DMS153 treated with DMSO at 0.1 percent for 48 hours (cell line): Measurements from ENCODE around the gene PPFIA3.
"Not testable (repeated sequence)": the region's sequence is repeated elsewhere in the genome, so short reads cannot be mapped to it uniquely, and the experiment has no call there.

Source experiments
- DNase-seq: peaks from one replicate; lab custom pipeline; 2025; ENCODE audit not compliant: unreplicated experiment; lab: John Stamatoyannopoulos, UW

PPFIA3 gene

DNA sequence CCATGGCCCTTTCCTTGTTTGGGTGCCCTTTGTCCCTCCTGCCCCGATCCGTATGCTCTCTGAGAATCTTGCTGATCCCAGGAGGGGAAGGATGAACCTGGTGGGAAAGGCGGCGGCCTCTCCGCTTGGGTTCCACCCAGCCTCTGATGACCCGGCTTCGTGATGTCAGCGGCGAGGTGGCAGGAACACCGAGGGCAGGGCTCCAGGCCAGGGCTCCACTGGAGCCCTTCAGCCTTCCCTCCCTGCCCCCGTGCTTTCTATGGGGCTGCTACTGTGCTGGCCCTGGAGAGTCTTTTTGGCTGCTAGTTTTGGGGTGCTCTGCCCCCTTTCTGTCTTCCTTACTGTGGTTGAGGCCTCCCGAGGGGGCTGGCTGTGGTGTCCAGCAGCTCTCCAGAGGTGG, 17.0 kb upstream of the PPFIA3 start:
- no peak for DNase-seq

DNA sequence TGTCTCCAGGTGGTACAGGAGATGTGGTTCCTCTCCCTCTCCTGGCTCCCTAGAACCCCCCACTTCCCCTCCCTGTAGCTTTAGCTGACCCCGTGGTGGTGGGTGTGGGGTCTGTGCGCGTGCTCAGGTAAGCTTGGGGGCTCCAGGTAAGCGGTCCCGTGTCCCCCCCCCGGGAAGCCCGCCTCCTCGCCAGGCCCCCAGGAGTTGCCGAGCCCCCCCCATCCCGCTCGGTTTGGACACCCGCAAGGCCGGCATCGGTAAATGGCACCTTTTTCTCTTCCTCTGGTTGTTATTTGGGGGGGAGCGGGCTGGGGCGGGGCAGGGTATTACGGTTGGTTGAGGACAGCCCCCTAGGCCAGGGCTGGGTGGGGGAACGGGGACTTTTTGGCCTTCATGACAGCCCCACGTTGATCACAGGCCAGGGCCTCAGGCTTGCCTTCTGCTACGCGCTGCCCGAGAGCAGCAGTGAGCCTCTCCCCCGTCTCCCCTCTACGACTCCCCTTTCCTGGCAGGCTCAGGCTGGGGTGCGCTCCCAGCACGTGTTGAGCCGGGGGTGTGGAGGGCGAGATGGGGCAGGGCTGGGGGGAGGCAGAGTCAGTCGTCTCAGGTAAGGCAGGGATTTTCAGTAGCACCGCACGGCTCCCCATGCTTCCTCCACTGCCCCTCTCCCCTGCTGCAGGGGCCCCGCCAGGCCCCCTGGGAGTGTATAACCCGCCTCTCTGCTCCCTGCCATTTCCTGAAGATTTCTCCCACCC, 15.8 kb upstream of the PPFIA3 start:
- no peak for DNase-seq

DNA sequence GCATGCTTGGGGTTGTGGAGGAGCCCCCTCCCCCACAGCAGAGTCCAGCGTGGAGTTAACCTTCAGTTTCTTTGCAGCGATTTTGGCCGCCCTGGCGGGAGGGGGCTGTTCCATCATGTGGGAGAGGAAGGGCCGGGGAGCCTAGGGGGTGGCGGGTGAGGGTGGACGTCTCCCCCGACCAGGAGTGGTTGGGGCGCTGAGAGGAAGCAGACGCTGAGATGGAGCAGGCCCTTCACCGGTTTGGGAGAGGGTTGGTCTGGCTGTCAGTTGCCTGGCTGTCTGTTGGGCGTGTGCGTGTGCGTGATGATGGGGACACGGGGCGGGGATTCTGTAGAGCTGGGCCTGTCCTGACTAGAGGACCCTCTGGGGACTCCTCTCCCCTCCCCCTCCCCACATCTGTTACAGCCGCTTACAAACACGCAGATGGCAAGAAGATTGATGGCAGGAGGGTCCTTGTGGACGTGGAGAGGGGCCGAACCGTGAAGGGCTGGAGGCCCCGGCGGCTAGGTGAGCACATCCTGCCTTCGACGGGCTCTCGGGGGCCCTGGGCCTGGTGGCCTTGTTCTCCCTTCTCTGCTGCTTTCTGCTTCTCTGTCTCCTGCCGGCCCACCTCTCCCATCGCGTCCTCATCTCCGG, 15.0 kb upstream of the PPFIA3 start:
- DNase-seq = no peak

DNA sequence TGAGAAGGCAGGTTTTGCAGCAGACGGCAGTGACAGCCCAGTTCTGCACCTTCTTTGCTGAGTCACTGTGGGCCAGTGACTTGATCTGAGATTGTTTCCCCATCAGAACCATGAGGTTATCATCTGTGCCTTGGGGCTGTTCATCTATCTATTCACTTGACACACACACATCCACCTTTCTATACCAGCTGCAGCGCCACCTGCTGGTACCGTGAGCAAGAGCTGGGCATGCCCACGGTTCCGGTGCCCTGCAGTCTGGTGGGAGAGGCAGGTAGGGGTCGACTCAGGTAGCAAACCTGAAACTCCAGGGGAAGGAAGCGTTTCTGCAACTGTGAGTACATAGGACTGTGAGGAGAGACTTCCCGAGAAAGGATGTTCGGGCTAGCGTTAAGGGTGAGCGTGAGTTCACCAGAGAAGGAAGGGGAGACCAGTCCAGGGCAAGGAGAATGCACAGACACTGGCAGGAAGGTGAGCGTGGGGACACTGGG, 12.7 kb upstream of the PPFIA3 start:
- no peak for DNase-seq

DNA sequence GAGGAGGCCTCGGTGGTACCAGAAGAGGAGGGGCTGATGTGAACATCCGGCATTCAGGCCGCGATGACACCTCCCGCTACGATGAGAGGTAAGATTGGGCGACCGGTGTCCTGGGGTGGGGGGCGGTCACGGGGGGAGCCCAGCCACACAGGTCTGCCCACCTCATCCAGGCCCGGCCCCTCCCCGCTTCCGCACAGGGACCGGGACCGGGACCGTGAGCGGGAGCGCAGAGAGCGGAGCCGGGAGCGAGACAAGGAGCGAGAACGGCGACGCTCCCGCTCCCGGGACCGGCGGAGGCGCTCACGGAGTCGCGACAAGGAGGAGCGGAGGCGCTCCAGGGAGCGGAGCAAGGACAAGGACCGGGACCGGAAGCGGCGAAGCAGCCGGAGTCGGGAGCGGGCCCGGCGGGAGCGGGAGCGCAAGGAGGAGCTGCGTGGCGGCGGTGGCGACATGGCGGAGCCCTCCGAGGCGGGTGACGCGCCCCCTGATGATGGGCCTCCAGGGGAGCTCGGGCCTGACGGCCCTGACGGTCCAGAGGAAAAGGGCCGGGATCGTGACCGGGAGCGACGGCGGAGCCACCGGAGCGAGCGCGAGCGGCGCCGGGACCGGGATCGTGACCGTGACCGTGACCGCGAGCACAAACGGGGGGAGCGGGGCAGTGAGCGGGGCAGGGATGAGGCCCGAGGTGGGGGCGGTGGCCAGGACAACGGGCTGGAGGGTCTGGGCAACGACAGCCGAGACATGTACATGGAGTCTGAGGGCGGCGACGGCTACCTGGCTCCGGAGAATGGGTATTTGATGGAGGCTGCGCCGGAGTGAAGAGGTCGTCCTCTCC, 11.5 kb upstream of the PPFIA3 start:
- no peak for DNase-seq

DNA sequence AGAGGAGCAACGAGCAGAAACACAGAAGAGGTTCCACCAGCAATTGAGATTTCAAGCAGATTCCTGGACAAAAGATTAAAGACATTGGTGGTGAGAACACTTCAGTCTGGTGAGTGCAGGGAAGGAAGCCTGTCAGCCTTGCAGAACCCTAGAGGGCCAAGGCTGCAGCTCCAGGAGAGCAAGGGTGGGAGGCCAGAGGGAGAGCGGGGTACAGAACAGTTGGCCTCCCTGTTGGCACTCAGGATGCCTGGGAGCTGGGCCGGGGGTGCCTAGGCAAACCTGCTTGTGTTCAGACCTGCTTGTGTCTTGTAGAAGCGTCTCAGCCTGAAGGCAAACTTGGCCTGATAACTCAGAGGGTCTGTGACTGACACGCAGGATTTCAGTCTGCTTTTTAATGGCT, 10.3 kb upstream of the PPFIA3 start:
- no peak for DNase-seq

DNA sequence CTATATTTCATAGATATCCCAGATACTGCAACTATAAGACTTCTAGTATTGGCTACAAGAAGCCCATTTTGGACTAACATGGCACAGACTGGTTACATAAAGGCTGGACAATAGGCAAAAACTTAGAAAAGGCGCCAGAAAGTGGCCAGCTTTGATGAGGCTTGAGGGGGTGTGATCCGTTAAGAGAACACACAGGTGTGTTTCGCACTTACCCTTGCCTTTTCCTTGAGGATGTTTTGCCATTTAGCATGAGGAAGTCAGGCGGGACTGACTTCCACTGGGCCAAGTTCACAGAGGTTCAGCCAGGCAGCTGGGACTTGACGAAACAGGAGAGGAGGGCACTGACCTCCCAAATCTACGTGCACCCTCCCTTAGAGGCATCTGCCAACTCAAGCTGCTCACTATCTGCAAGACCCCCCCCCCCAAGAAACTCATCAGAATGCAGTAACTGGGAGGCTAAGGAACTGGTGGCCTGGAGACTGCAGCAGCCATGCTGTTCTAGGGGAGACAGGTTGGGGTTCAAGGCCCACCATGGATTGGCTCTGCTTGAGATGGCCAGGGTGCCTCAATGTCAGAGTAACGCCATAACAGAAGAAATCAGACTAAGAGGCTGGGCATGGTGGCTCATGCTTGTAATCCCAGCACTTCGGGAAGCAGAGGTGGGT, 9.6 kb upstream of the PPFIA3 start:
- DNase-seq = no peak

DNA sequence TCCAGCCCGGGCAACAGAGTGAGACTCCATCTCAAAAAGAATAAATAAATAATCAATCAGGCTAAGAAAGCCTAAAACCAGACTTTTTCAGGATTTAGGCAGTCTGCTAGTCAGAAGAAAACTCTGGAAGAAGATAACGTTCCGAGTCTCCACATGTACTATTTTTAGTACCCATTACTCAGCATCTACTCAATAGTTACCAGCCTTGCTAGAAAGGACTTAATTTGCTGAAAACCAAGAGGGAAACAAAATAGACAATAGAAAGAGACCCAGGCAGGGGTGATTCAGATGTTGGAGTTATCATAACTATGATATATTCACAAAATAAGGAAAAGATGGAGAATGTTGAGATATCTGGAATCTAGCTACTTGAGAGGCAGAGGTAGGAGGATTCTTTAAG, 8.8 kb upstream of the PPFIA3 start:
- DNase-seq = no peak

DNA sequence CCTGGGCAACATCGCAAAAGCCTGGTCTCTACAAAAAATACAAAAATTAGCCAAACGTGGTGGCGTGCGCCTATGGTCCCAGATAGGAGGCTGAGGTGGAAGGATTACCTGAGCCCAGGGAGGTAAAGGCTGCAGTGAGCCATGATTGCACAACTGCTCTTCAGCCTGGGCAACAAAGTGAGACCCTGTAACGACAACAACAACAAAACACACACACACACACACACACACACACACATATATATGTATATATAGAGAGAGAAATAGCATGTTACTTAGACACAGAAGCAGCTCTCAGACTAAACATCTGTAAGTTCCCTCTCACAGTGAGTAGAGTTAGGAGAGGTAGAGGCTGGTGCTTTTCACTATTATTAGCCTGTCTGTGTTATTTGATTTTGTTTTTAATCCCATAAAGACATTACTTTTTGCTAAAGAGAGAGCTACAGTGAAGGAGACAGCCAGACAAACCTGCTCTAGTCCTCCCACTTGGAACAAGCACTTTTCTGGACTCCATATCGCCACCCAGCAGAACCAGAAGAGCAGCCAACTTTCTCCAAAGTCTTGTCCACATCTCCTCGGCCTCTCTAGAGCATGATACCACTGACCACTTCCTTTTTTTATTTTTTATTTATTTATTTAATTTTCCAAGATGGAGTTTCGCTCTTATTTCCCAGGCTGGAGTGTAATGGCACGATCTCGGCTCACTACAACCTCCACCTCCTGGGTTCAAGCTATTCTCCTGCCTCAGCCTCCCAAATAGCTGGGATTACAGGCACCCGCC, 7.9 kb upstream of the PPFIA3 start:
- DNase-seq = no peak

DNA sequence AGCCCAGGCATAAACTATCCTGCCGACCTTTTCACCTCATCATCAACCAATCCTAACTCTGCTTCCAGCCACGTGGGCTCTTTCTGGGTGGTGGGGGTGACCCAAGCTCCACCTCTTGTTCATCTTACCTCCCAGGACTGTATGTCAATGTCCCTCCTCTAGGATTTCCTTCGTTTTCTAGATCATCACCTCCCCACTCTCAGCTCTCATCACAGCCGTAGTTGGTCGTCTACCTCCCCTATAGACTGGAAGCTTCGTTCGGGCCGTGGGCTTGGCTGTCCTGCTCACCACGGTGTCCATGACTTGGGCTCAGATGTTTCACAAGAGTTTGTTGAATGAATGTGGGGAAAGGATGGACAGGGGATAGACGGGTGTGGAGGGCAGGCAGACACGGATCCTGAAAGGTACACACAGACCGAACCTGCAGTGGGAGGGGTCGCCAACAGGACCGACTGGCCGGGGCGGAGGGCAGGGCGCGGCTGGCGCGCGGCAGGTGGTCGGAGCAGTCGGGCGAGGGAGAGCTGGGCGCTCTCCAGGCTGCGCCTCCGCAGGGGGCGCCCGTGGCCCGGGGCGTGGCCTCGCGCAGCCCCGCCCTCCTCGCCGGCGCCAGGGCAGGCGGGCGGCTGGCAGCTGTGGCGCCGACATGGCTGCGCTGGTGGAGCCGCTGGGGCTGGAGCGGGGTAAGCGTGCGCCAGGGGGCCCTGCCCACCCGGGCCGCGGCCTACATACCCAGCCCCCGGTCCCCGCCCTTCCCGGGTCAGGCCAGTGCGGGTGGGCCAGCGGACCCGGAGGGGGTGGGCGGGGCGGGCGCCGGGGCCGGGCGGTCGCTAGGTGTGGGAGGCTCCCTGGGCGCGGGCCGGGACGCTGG, 5.3 kb upstream of the PPFIA3 start, which contains the start of gene LIN7B:
Gene LIN7B (plus strand): TSS at position 609 of the 868 bp plus-strand sequence. CDS start 35 bp downstream, at position 644.
- peak; percentile 63 for DNase-seq

DNA sequence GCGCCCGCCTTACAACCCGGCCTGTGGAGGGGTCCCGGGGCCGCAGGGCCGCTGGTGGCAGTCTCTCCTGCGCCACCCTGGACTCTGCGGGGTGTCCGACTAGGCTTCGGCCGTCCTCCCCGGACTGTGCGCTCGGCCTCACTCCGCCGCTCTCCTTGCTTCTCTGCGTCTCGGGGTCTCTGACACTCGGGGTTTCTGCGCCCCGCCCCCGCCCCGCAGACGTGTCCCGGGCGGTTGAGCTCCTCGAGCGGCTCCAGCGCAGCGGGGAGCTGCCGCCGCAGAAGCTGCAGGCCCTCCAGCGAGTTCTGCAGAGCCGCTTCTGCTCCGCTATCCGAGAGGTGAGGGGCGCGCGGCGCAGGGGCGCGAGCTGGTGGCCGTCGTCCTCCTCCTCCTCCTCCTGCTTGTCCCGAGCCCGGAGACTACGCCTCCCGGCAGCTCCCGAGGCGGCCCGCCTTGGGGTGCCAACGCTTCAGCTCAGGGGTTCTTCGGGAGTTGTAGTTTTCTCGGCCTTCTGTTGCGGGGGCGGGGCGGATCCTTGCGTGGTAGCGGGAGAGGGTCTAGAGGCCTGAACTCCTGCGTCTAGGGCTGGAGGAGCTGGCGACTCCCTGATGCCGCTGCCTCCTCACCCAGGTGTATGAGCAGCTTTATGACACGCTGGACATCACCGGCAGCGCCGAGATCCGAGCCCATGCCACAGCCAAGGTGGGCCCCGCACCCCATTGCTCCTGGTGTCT, 4.5 kb upstream of the PPFIA3 start:
- DNase-seq = peak; percentile 6

DNA sequence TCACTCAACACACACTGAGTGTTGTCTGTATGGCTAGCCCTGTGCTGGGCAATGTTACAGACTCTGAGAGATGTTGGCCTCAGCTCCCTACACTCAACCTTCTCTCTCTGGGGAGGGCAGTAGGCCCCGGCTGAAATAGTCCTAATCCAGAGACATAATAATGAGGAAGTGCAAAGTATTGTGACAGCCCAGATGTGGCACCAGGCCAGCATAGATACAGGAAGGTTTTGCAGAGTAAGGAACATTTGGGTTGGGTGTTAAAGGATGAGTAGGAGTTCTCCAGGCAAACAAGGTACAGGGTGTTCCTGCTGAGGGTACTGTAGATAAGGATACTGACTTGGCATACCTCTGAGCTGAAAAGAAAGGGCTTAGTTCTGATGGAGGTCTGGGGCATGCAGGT, 2.8 kb upstream of the PPFIA3 start:
- DNase-seq = no peak

DNA sequence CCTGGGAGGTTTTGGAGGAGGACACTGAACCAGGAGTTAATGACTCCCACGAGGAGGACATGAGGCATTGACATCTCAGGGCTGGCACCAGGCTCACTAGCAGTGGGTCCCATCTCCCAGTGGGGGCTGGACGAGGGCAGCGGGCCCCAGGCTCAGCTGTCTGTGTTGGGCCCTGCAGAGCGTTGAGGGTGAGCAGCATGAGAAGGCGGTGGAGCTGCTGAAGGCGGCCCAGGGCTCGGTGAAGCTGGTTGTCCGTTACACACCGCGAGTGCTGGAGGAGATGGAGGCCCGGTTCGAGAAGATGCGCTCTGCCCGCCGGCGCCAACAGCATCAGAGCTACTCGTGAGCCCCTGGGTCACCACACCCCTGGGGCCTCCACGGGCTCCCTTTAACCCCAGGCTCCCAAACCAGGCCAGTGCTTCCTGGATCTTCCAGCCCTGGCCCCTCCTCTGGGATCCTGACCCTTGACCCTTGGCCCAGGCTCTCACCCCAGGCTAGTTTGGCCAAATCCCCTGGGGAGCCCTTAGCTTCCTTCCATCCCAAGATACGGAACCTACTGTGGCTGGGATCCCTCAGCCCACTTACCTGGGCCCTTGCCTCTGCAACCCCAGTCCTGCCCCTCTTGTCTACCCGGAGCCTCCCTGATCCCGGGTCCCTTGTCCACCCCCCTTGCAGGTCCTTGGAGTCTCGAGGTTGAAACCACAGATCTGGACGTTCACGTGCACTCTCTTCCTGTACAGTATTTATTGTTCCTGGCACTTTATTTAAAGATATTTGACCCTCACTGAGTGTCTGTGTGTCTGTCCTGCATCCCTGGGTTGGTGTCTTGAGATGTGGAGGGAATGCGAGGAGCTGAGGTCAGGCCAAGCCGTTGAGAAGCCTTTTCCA, 1.4 kb upstream of the PPFIA3 start:
- DNase-seq = no peak

DNA sequence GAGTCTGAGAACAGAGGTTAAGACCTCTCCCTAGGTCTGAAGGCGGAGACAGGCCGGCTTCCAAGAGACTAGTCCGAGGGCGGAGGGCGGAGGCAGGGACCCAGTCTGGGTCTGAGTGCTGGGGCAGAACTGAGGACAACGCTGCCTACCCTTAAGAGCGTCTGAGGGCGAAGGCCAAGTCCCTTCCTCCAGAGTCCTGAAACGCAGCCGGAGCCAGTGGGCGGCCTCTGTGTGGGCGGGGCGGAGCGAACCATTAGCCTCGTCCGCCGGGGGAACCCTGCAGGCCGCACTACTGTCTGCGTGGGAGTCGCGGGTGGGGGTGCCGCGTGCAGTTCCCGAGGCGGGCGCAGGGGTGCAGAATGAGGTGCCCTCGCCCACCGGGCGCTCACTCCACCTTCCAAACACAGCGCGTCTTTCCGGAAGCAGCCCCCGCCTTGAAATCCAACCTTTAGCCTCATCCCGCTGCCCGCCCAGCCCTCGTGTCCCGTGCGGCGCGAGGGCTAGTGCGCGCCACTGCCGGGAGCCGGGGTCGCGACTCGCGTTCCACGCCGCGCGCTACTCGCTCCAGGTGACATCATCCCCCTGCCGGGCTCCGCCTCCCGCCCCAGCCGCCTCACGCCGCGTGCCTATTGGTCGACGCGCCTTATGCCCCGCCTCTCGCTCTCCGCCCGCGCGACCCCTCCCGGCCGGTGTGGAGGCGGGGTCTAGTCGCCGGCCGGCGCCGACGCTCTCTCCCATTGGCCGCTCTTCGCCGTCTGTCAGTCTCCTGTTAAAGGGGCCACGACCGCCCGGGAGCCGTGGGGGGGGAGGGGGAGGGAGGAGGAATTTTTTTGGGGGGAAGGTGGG, 556 bp upstream of the PPFIA3 start, which contains the start of gene C19orf73:
Gene C19orf73 (minus strand): TSS at position 579 of the 846 bp plus-strand sequence. CDS start 121 bp downstream, at position 458.
- DNase-seq = peak; percentile 92

DNA sequence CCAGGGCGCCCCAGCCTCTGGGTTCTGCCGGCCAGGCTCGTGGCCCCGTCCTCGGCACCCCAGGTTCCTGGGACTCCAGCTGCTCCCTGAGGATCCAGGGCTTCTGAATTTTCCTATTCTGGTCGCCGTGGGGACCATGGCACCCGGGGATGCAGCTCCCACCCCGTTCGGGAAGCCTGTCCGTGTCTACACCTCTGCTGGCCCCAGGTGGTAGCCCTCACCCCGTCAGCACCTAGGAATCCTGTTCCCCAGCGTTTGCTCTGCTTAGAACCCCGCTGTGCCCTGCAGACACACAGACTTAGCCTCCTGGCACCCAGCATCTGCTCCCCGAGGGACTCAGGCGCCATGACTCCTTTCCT, 960 bp downstream of the PPFIA3 start:
- DNase-seq = no peak

DNA sequence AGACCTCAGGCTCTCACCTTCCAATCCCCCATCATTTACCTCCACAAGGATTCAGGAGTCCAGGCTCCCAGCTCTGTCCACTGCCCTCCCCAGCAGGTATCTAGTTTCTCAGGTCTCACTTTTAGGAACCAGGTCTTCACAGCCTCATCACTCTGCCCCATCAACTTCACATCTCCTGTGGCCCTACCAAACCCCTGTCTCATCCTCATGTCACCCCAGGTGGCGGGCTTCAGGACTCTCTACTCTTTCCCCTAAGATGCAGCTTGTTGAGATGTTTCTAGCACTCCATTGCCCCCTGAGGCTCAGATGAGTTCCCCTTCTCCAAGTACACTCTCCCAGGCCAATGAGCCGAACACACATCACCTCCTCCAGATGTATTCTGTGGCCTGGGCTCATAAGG, 1.5 kb downstream of the PPFIA3 start:
- no peak for DNase-seq

DNA sequence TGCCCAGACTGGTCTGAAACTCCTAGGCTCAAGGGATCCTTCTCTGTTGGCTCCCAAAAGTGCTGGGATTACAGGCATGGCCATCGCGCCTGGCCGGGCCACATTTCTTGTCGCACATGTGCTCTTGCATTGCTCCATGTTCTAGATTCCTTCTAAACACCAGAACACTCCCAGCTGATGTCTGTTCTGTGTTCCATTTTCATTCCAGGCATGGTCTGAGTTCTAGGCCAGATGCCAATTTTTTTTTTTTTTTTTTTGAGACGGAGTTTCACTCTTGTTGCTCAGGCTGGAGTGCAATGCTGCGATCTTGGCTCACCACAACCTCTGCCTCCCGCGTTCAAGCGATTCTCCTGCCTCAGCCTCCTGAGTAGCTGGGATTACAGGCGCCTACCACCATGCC, 2.5 kb downstream of the PPFIA3 start:
- DNase-seq = not testable (repeated sequence)
